Uterus (tissue), 2 donors: ENCODE data around the gene RSPH6A.

Source experiments
- CTCF ChIP-seq, 4 experiments: fragments of 200-600 bp in 2 of 4; fragments of 450-650 bp in 2 of 4; sonication (generic) in 2 of 4; IDR thresholded peaks; one replicate each; pipeline ENCODE4 v1.5.1; 2016 to 2019; ENCODE audit warnings: antibody characterized with exemption in 4 of 4, mild to moderate bottlenecking in 2 of 4, moderate library complexity in 1 of 4
- POLR2A ChIP-seq, 2 donors: fragments of 450-650 bp; IDR thresholded peaks; one replicate each; pipeline ENCODE4 v1.6.1; 2016; ENCODE audit warnings: antibody characterized with exemption in 2 of 2, mild to moderate bottlenecking in 1 of 2, moderate library complexity in 1 of 2

GRCh38 chr19:45767410-45767880 lies 47.7 kb downstream of the RSPH6A start:
- TF ChIP-seq CTCF (IDR thresholded peaks at IDR 0.05) (peak in 2 of 4 experiments; percentile 5 to 10), POLR2A (IDR thresholded peaks at IDR 0.05) (peak; percentile 75 to 77)
